ENCODE data around the gene C8A. TPM values are rescaled to one million over a fixed set of nuclear protein-coding genes. Genes with fewer than 3 reads are reported as not detected.

The C8A gene
- total RNA-seq, 1 donor from 2014 or later, result not detected

GRCh38 chr1:56837244-56837939 lies 17.2 kb upstream of the C8A start:
- DNase-seq, result peak; percentile 24

- DNase-seq, result no peak
Measured at GRCh38 chr1:56838759-56839158, 15.8 kb upstream of the C8A start.

GRCh38 chr1:56843544-56843943 lies 11.1 kb upstream of the C8A start:
- no peak for DNase-seq

GRCh38 chr1:56844545-56845136 lies 10.0 kb upstream of the C8A start:
- no peak for DNase-seq

GRCh38 chr1:56845343-56845742 lies 9.3 kb upstream of the C8A start:
- no peak for DNase-seq

GRCh38 chr1:56849750-56850149 lies 4.8 kb upstream of the C8A start:
- no peak for DNase-seq

GRCh38 chr1:56850411-56850810 lies 4.2 kb upstream of the C8A start:
- DNase-seq, result no peak

GRCh38 chr1:56850922-56851321 lies 3.7 kb upstream of the C8A start:
- DNase-seq, result no peak

- DNase-seq, result no peak
Measured at GRCh38 chr1:56852476-56852875, 2.1 kb upstream of the C8A start.

GRCh38 chr1:56855190-56855589 lies 593 bp downstream of the C8A start:
- no peak for DNase-seq

GRCh38 chr1:56856186-56856585 lies 1.6 kb downstream of the C8A start:
- DNase-seq, result no peak

- no peak for DNase-seq
Measured at GRCh38 chr1:56859287-56859686, 4.7 kb downstream of the C8A start.

- DNase-seq, result no peak
Measured at GRCh38 chr1:56863265-56863992, 8.8 kb downstream of the C8A start.

GRCh38 chr1:56864430-56864829 lies 9.8 kb downstream of the C8A start:
- DNase-seq, result no peak

- no peak for DNase-seq
Measured at GRCh38 chr1:56866656-56867055, 12.1 kb downstream of the C8A start.

GRCh38 chr1:56867491-56867890 lies 12.9 kb downstream of the C8A start:
- DNase-seq, result no peak

GRCh38 chr1:56868761-56869160 lies 14.2 kb downstream of the C8A start:
- peak; percentile 4 for DNase-seq

- DNase-seq, result peak; percentile 20
Measured at GRCh38 chr1:56872597-56872996, 18.0 kb downstream of the C8A start.

GRCh38 chr1:56873213-56873612 lies 18.6 kb downstream of the C8A start:
- DNase-seq, result no peak

- DNase-seq, result peak; percentile 4
Measured at GRCh38 chr1:56874689-56875088, 20.1 kb downstream of the C8A start.

GRCh38 chr1:56877973-56878372 lies 23.4 kb downstream of the C8A start:
- DNase-seq, result no peak

GRCh38 chr1:56880774-56881173 lies 26.2 kb downstream of the C8A start:
- no peak for DNase-seq

GRCh38 chr1:56881417-56881816 lies 26.8 kb downstream of the C8A start:
- no peak for DNase-seq

GRCh38 chr1:56890229-56890628 lies 35.6 kb downstream of the C8A start:
- DNase-seq, result no peak
